ENCODE results near the gene RDH8.

The RDH8 gene, protein sequence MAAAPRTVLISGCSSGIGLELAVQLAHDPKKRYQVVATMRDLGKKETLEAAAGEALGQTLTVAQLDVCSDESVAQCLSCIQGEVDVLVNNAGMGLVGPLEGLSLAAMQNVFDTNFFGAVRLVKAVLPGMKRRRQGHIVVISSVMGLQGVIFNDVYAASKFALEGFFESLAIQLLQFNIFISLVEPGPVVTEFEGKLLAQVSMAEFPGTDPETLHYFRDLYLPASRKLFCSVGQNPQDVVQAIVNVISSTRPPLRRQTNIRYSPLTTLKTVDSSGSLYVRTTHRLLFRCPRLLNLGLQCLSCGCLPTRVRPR

DNA sequence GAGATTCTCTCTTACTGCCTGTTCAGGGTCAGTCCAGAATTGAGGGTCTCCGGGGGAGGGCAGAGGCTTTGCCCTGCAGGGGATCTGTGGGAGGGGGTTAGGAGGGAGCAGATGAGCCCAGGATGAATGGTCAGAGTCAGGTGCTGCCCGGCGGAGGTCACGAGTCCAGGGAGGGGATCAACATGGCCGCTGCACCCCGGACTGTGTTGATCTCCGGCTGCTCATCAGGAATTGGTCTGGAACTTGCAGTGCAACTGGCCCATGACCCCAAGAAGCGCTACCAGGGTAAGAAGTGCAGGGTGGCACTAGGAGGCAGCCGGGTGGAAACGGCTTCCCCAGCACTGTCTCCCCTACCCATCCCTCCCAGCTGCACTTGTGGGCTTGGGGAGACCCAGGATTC lies at the start of gene RDH8:
Gene RDH8 (plus strand): TSS at position 168 of the 400 bp plus-strand sequence. CDS start 15 bp downstream, at position 183.
- DNase-seq = no peak

DNA sequence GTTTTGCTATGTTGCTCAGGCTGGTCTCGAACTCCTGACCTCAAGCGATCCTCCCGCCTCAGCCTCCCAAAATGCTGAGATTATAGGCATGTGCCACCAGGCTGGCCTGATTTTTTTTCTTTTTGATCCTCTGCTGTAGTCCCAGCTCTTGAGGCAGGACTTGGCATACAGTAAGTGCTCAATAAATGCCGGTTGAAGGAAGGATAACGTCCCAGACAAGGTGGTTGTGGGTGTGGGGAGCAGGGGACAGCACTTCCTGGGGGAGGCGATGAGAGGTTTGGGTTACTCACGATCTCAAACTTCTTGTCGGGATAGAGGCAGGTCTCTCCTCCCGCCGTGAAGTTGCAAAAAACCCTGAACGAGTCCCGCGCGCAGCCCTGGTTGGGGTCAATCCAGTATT lies 47.3 kb upstream of the RDH8 start:
- no peak for DNase-seq

DNA sequence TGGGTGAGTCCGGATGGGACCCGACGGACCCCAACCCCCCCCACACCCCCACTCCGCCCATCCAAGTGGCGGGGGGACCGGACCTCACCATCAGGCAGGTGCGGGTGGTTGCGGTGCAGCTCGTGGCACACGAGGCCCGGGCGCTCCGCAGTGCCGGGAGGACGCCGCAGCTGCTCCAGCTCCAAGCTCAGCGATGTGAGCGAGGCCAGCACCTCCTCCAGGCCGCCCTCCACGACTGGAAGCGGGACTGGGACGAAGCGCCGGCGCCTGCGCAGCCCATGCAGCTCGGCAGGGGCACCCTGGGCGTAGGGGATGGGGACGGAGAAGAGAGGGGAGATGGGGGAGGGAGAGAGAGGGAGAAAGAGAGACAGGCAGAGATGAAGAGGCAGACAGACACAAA lies 46.8 kb upstream of the RDH8 start:
- DNase-seq = no peak

DNA sequence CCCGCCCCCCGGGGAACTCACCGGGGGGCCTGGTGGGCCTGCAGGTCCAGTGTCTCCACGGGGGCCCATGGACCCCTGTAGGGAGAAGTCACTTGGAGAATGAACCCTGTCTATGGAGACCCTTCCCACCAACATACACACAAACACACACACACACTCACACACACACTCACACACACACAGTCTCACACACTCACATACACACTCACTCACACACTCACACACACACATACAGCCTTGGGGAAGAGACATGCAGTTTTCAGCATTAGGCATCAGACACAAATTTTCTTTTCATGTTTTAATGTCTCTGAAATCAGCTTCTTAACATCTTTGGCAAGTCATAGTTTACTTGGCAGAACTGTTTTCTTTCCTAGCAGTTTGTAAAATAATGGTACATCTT lies 46.0 kb upstream of the RDH8 start:
- no peak for DNase-seq

DNA sequence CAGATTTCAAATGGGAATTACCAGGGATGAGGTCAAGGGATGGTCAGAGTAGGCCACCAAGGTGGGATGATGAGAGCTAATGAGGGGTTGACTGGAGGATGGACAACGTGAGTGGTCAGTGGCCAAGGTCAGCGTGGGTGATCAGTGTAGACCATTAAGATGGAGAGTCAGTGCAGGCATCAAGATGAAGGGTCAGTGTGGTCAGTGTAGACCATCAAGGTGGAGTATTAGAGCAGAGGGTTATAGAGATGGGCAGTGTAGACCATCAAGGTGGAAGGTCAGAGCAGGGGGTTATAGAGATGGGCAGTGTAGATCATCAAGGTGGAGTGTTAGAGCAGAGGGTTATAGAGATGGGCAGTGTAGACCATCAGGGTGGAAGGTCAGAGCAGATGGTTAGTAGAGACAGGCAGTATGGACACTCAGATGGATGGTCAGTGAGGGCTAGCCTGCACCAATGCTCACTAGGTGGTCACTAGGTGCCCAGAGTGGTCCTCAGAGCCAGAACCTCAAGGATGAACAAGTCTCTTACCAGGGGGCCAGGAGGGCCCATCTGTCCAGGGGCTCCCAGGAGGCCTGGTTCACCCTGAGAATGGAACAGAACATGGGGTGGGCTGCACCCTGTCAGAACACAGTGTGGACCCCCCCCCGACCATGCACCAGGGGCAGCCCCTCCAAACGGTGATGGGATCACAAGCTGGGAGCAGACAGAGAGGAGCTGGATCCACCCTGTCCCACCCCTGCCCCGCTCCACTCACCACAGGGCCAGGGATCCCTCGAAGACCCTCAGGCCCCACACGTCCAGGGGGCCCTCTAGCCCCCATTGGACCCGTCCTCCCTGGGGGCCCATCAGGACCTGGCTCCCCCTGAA lies 44.2 kb upstream of the RDH8 start:
- DNase-seq = no peak

DNA sequence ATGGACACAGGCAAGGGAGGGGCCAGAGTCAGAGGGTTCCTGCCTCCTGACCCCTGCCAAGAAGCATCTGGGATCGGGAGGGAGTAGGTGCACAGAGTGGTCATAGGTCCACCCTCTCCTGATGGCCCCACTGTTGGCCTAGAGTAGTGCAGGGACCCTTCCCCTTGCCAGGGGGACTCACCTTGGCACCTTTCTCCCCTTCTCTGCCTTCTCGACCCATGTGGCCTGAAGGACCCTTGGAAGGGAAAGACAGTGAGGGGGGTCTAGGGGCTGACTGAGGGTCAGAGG lies 43.7 kb upstream of the RDH8 start:
- DNase-seq = no peak

DNA sequence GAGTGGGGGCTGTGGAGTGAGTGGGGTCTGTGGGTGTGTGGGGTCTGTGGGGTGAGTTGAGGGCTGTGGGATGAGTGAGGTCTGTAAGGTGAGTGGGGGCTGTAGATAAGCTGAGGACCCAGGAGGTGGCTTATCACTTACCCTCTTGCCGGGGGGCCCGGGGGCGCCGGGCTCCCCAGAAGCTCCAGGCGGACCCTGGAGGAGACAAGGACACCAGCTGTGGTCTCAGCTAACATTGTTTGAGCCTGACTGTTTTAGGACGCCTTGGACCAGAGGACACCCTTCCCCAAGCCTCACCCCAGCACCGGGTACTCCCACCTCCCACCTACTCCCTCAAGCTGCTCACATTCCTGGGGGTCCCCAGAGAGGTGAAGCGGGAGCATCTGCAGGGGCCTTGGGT lies 42.8 kb upstream of the RDH8 start:
- DNase-seq = no peak

DNA sequence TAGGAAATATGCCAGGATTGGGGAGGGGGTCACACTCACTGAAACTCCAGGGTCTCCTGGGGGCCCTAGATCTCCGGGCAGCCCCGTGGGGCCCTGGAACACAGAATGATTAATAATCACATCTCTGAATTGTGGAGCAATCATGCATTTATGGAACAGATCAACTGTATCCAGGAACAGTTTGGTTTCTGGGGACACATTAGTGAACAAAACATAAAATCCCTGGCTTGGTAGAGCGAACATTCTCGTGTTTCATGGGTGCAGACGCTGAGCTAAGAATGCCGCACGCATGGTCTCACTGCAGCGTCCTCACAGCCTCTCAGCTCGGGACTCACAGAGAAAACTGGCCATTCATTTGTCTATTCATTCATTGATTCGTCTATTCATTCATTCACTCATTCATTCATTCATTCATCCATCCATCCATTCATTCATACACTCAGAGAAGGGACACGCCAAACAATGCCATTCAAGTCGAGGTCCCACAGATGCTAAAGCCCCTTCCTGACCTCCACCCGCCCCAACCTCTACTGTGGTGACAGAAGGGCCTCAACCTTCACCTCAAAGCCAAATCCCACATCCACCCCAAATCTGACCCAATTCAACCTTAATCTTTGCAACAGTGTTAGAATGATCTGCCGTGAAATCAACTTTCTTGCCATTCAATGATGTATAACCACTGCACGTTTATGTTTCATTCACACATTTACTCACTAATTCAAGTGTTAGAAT lies 42.0 kb upstream of the RDH8 start:
- no peak for DNase-seq

DNA sequence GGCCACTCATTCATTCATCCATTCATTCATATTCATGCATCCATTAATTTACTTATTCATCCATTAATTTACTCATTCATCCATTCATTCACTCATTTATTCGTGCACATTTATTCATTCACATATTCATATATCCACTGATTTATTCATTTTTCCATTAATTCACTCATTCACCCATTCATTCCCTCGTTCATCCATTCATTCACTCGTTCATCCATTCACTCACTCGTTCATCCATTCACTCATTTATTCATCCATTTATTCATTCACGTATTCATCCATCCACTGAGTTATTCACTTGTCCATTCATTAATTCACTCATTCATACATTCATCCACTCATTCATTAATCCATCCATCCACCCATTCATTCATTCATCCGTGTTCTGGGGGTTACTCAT lies 41.2 kb upstream of the RDH8 start:
- no peak for DNase-seq

DNA sequence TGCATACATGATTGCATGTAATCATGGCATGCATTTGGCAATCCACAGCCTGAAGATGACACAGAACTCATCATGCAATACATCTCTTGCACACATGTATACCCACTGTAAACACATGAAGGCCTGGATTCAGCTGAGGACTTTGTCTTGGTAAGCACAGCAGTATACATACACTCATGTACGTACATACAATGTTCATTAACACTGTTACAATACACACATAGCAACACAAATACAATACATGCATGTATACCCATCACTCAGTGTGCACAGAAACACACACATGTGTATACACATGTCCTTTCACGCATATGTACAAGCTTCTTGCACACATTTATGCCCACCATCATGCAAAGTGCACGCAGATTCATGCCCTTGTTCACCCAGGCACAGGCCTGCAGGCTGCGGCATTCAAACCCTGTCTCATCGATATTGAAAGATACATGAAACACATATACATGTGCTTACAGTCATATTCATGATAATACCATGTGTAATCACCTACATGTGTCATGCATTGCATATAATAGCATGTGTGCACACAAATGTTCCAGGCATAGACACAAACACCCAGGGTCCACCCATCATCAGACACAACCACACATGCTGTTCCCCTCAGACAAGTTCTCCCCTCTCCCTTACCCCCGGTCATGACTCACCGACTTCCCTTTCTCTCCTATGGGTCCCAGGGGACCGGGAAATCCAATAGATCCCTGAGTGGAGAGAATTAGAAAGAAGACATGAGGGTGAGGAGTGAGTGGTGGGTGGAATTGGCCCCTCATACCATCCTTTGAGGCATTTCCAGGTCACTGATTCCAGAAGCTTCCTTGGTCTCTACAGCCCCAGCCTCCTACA lies 31.6 kb upstream of the RDH8 start:
- no peak for DNase-seq

DNA sequence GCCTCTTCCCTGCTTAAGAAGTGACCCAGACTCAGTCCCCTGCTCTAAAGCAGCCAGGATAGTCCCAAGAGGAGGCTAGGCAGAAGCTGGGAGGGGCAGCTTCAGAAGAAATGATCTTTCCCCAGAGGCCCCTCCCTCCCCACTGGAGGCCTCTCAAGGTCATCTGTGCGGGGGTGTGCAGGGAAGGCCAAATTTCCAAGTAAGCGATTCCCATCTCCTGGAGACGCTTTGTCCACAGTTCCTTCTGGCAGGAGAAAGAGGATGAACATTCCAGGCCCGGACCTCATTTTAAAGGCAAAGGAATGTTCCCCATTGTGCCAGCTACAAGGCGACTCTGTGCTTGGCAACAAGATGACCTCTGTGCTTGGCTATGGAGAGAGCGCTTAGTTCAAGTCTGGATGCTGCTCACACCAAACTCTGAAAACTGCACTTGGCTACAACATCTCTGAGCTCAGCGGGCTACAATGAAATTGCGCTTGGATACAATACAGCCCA lies 26.4 kb upstream of the RDH8 start:
- DNase-seq = no peak

DNA sequence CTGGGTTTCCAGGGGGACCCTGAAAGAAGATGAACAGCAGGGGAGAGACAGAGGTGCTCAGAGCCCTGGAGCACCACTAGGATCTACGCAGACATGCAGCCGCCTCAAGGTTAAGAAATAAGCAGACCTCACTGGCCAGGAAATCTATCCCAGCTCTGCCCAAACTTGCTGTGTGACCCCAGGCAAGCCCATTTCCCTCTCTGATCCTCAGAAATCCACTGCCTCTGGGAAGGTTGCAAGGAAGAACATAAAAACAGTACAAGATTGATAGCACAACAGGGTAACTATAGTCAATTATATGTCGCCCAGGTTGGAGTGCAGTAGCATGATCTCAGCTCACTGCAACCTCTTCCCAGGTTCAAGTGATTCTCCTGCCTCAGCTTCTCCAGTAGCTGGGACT lies 23.8 kb upstream of the RDH8 start:
- DNase-seq = no peak

DNA sequence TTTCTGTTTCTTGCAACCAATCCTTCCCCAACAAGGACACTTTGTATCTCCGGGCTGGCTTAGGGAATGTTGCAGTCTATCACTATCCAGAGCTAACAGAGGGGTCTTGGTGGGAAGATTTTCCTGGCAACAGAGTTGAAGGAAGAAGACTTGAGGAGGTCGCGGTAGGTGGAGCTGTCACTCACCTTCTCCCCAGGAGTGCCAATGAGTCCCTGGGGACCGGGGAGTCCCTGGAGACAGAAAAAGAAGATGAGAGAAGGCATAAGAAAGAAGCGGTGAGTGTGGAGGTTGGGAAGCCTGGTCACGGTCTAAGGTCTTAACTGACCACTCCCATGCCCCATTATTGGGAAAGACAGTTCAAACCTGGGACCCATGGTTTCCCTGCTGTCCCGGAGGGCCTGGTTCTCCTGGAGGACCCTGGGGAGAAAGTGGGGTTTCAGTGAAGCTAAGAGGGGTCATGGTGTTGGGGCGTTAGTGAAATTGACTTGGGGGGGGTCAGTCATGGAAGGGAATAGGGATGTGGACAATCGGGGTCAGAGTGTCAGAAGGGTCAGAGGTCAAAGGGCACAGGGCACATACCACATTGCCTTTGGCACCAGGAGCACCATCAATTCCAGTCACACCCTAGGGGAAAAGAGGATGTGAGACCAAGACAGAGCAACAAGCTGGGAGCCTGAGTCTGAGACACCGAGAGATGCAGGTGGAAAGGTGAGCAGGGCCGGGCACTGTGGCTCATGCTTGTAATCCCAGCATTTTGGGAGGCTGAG lies 21.7 kb upstream of the RDH8 start:
- DNase-seq = no peak

DNA sequence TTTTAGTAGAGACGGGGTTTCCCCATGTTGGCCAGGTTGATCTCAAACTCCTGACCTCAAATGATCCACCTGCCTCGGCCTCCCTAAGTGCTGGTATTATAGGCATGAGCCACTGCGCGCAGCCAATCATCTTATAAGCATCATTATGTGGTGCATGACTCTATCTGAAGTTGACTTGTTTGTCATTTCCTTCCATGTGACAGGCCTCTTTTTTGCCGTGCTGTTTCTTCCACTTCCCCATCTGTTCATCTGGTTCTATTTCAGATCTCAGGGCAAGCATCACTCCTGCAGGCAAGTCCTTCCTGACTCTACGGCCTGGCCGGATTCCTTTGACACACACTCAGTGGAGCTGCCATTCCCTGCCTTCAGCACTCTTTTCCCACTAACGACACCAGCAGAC lies 18.2 kb upstream of the RDH8 start:
- no peak for DNase-seq

DNA sequence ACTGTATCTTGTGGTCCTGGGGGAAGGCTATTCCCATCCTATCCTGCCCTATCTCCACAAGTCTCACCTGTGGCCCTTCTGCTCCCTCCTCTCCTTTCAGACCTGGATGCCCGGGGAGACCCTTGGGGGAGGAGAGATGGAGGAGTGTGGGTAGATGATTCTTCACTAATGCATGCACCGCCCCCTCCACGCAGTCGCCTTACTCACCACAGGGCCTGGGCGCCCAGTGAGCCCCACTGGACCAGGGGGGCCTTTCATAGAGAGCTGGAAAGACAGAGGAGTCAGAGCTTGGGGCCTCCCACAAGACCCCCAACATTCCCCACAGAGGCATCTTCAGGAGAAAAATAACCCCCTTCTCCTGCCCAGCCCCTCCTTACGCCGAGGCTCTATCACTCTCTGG lies 17.3 kb upstream of the RDH8 start:
- no peak for DNase-seq

DNA sequence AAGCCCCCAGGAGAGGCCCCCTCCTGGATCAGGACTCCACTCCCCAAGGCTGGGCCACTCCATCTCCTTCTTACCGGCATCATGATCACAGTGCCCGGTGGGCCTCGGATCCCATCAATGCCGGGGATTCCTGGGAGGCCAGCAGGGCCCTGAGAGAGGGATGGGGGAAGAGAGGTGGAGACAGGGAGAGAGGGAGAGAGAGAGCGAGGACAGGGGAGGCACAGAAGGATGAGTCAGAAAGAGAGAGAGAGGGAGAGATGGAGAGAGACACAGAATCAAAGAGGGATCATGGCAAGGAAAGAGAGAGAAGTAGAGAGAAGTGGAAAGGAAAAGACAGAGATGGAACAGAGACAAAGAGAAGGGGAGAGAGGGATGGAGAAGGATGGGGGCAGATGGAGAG lies 16.7 kb upstream of the RDH8 start:
- no peak for DNase-seq

DNA sequence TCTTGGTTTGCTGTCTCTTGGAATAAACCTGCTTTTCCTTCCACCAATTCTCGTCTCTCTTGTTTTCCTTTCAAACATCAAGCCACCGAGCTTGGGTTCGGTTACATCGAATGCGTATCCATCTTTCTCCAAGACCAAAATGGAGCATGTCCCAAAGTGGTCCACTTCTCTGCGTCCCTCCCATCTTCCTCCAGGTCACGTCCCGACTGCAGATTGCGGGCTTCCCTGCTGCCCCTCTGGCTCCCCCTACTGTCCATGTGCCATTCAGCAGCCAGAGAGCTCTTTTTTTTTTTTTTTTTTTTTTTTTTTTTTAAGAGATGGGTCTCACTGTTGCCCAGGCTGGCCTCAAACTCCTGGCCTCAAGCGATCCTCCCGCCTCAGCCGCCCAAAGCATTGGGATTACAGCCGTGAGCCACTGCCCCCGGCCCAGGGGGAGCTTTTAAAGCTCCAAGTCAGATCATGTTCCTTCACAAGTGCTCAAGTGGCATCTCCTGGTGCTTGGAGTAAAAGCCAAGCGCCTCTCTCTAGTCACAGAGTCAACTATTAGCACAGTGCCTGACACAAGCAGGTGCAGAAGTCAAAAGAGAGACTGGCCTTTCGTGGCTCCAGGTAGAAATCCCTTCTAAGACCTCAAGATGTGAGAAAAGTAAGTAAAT lies 13.0 kb upstream of the RDH8 start:
- peak; percentile 62 for DNase-seq

DNA sequence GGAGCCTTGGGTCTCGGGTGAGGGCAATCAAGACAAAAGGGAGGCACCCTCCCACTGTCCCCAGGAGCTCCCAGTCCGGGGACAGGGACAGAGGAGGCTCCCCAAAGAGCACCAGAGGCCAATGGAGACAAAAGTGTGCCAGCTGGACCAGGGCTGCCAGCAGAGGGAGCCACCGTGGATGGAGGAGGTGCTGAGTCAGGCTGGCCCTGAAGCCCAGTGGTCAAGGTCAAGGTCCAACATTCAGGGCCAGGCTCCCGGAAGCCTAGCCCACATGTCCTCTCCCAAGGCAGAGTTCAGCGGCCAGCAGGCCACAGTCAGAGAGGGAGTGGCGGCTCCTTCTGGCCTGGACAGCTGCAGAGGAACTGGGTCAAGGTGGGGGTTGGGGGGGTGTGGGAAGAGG lies 11.4 kb upstream of the RDH8 start:
- no peak for DNase-seq

DNA sequence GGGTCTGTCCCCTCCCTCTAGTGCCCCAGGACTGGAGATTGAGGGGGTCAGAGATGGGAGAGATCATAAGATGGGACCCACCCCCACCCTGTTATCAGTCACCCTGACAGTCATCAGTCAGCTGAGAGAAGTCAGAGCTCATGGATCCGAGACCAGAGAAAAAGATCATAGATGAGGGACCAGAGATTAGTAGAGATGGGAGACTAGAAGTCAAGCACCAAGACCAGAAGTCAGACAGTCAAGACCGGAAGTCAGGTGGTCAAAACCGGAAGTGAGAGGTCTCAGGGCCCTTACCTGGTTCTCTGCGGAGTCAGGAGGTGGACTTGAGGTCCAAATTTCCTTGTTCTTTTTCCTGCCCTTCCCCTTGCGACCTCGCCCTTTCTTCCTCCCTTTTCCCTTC lies 10.0 kb upstream of the RDH8 start:
- no peak for DNase-seq

DNA sequence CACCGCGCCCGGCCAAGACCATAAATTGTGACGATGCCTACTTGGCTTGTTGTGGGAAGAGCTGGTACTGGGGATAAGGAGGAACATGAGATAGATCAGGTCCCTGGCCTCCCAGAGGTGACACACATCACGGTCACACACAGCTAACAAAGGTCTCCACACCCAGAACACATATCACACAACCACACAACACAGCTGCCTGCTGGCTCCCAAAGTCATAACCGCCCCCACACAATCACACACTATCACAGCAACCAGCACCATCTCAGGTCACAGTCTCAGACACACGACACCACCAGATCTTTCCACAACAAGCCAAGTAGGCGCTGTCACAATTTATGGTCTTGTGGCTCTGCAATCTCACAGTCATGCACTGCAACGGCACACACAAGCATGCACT lies 8.7 kb upstream of the RDH8 start:
- DNase-seq = no peak

DNA sequence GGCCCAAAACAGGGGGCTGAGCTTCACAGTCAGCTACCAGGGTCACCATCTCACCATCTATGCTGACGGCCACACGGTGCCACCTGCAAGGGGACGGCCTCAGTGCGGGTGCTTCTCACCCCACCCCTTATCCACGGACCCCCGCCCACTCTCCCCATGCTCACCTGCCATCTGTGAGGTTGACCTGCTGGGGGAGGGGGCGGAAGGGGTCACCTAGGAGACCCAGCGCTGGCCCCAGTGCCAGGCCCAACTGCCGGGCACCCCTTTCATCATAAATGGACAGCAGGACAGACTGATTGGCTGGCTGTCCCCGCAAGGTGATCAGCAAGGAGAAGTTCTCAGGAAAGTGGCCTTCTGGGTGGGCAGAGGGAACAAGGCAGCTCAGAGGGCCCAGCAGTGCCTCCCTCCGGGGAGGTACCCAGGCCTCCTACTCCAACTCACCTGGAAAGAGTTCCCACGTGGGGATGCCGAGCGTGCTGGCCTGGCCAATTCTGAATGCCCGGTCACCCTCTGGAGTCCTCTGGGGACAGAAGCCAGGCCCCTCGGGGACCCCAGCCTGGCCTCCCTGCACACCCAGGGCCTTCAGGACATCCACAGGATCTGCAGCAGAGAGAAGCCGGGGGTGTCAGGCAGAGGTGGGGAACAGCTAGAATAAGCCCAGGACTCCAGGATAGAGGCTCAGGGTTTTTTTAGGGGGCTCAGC lies 7.5 kb upstream of the RDH8 start:
- DNase-seq = no peak
